ENCODE measurements around the gene PAK4. TPM values are rescaled to one million over a fixed set of nuclear protein-coding genes. Genes with fewer than 3 reads are reported as not detected.
A peak's percentile ranks its signal among the peaks of the same experiment; 100 is the strongest.

PAK4 gene
- total and polyA plus RNA-seq, 2 of the 8 experiments (the other 6 are each of a cell fraction or from before 2014, with no cell fraction given), result 50.7 to 64.4 TPM

DNA sequence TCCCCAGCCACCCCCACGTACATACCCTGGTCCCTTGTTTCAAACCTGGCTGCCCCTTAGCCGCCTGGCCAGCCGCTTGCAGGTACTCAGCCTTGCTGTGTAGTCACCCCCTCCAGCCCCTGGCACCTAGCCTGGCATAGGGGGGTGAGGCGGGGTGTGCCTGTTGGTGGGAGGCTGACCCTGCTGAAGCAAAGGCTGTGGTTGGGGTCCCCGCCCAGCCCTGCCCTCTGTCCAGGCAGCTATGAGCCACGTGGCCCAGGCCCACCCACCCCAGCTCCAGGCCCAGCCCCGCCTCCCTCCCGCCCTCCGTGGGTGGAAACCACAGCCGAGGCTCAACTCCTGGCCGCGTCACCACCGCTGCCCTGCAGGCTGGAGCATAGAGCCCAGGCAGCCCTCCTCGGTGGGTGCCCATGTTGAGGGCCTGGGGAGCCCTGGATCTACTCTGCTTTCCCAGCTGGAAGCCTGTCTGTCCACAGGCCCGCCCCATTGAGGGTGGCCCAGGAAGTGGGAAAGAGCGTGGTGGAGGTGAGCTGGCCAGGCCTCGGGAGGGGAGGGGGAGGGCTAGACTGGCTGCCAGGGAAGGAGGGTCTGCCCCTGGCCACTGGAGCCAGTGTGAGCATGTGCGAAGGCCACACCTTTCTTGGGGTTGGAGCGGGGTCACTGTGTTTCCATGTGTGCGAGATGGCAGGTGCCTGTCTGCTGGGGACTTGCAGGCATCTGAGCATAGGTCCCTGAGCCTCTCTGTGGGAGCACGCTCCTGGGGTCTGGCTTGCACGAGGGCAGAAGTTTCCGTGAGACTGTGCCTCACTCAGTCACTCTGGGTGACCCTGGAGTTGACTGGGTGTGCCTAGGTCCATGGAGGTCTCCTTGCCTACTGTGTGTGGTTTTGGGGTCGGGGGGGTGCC lies 31.0 kb downstream of the PAK4 start:
- peak overlapping the region; percentile 60 for H2BK5ac ChIP-seq (ENCODE audit: low read depth, low read length)
- no peak overlapping the region for H3K56ac ChIP-seq (replicated peaks; ENCODE audit: insufficient read length, low read depth, low read length)
- no peaks in the 10 kb centered on the region; a peak in 2 of 8 replicates for H3K36me3 ChIP-seq (ENCODE audit: control insufficient read depth in 2 of 4, insufficient read depth in 4 of 4, low read length in 3 of 4)
- ChIA-PET POLR2A (ENCODE audit: partially characterized antibody) (interaction anchor here (1.2 kb wide), 1 partner anchor 17 kb away, joined by 4 read pairs; no protein-coding TSS in a partner anchor), CTCF (ENCODE audit: partially characterized antibody) (interaction anchor here (0.6 to 5.8 kb wide), 5 partner anchors 11 to 105 kb away, joined by 3 to 27 read pairs (median 6); no protein-coding TSS in a partner anchor)
- H3K9ac ChIP-seq (replicated peaks in 1 of 4; ENCODE audit: extremely low read depth in 1 of 4, low read depth in 3 of 4, low read length in 3 of 4), result 0 out of 7 replicates have a peak overlapping the region, but pooled peaks of 1 of the 4 experiments have one; percentile 19
- H3K79me1 ChIP-seq (ENCODE audit: low read depth, low read length), result peaks cover 36% of the 10 kb centered on the region
- no peak overlapping the region for H4K5ac ChIP-seq (ENCODE audit: insufficient read length, low read depth, low read length)
- peaks cover 4 to 39% (median 20%) of the 10 kb centered on the region in 4 experiments for H3K4me1 ChIP-seq (replicated peaks in 1 of 4; ENCODE audit: control insufficient read depth in 3 of 4, insufficient read depth in 4 of 4, low read length in 3 of 4)
- H2BK12ac ChIP-seq (ENCODE audit: low read depth, low read length), result 0 out of 2 replicates have a peak overlapping the region, but pooled peaks have one; percentile 27
- H3K14ac ChIP-seq (ENCODE audit: insufficient read length), result no peak overlapping the region
- no peak overlapping the region for H2AFZ ChIP-seq (ENCODE audit: low read length)
- peaks cover 0 to 1% (median 0%) of the 10 kb centered on the region in 4 experiments; a peak in 1 of 7 replicates for H3K27me3 ChIP-seq (replicated peaks in 1 of 4; ENCODE audit: control insufficient read depth in 3 of 4, extremely low read depth in 1 of 4, insufficient read depth in 3 of 4, low read length in 3 of 4)
- H3K4me2 ChIP-seq (ENCODE audit: insufficient read depth in 1 of 2, low read depth in 2 of 2, low read length in 2 of 2), result no peak overlapping the region
- FAIRE-seq (no peak), DNase-seq (ENCODE audit: low read depth in 1 of 2, low spot score in 2 of 2) (no peak)
- peaks cover 0 to 52% of the 10 kb centered on the region in 2 experiments; a peak in 2 of 4 replicates for H3K79me2 ChIP-seq (ENCODE audit: control insufficient read depth in 1 of 2, insufficient read depth in 2 of 2, low read length in 2 of 2)
- H4K8ac ChIP-seq (ENCODE audit: extremely low read depth, insufficient read depth, low read length), result 0 out of 2 replicates have a peak overlapping the region, but pooled peaks have one; percentile 7
- peak overlapping the region; percentile 17 for H4K91ac ChIP-seq (replicated peaks; ENCODE audit: insufficient read length, low read length)
- 0 out of 2 replicates have a peak overlapping the region, but pooled peaks have one; percentile 13 for H3K18ac ChIP-seq (ENCODE audit: extremely low read depth, low read length)
- no peak overlapping the region for H3K23ac ChIP-seq (ENCODE audit: insufficient read length)
- H3K4ac ChIP-seq (replicated peaks; ENCODE audit: insufficient read length, low read depth, low read length), result peak overlapping the region; percentile 59
- H2BK15ac ChIP-seq (ENCODE audit: low read length), result peak overlapping the region; percentile 97; the same call in 1 of the 2 replicates
- H2BK120ac ChIP-seq (replicated peaks; ENCODE audit: low read depth, low read length), result peak overlapping the region; percentile 38
- no peak overlapping the region for H3K4me3 ChIP-seq (ENCODE audit: extremely low read depth in 1 of 4, insufficient read depth in 2 of 4, low read depth in 3 of 4, low read length in 4 of 4)
- peak overlapping the region; percentile 99; the same call in 1 of the 2 replicates for H2AK5ac ChIP-seq (ENCODE audit: low read depth, low read length)
- no peak overlapping the region for H2BK20ac ChIP-seq (ENCODE audit: low read length)
- H3K9me3 ChIP-seq (ENCODE audit: insufficient read depth in 2 of 2, low read depth in 1 of 2, low read length in 1 of 2), result no peaks in the 10 kb centered on the region
- H3K27ac ChIP-seq (ENCODE audit: low read depth, low read length), result no peak overlapping the region
- peaks cover 17 to 32% of the 10 kb centered on the region in 2 experiments for H4K20me1 ChIP-seq (replicated peaks in 1 of 2; ENCODE audit: control insufficient read depth in 1 of 2, insufficient read depth in 2 of 2, low read length in 2 of 2)
- 80% methylated on average over 21 of the region's 24 CpGs; no CpG with 5 or more reads in 1 of the 2 experiments for WGBS, 2 experiments (ENCODE audit: extremely low coverage in 1 of 2, insufficient coverage in 1 of 2, insufficient read length in 1 of 2, insufficient replicate concordance in 2 of 2, low coverage in 1 of 2, low lambda C conversion rate in 2 of 2, missing lambda C conversion rate in 1 of 2)
- peaks cover 3% of the 10 kb centered on the region; the same call in 1 of the 2 replicates for H3K23me2 ChIP-seq (ENCODE audit: low read depth, low read length)
